NB4 (cell line): ENCODE measurements around the gene SLC12A5.

ENCODE experiments used
- MYC ChIP-seq: IDR thresholded peaks from 2 replicates; pipeline ENCODE4 v1.6.1; 2011; ENCODE audit warnings: low read depth, low read length
- TF ChIP-seq, protein P1 (sequence below): IDR thresholded peaks from one replicate; pipeline ENCODE4 v1.5.1; 2012; ENCODE audit warnings: low read depth, low read length

DNA sequence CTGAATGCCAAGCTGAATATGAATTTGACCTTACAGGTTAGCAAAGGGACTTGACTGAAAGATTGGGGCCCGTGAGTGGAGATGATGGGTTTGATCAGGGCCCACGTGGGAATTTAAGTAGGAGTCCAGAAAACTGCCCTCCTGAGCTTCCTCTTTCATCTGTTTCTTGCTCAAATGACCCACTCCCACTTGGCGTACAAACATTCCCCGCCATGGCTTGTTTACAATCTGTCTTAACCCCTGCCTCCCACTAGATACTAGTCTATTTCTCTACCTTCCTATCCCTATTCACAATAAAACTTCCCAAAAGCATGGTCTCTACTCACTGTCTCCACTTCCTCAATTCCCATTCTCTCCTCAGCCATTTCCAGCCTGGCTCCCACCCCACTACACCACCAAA is 10.9 kb upstream of the SLC12A5 start:
- TF ChIP-seq, protein P1, sequence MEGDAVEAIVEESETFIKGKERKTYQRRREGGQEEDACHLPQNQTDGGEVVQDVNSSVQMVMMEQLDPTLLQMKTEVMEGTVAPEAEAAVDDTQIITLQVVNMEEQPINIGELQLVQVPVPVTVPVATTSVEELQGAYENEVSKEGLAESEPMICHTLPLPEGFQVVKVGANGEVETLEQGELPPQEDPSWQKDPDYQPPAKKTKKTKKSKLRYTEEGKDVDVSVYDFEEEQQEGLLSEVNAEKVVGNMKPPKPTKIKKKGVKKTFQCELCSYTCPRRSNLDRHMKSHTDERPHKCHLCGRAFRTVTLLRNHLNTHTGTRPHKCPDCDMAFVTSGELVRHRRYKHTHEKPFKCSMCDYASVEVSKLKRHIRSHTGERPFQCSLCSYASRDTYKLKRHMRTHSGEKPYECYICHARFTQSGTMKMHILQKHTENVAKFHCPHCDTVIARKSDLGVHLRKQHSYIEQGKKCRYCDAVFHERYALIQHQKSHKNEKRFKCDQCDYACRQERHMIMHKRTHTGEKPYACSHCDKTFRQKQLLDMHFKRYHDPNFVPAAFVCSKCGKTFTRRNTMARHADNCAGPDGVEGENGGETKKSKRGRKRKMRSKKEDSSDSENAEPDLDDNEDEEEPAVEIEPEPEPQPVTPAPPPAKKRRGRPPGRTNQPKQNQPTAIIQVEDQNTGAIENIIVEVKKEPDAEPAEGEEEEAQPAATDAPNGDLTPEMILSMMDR = no peak
- no peak for TF ChIP-seq MYC
